Psoas muscle (tissue), 8 donors: ENCODE data around the gene RPP25L. TPM values are rescaled to one million over a fixed set of nuclear protein-coding genes. Genes with fewer than 3 reads are reported as not detected.

Source experiments
- ATAC-seq, 4 donors: fragments of 200-7000 bp; cut with Tn5 transposase; one replicate each; pipeline ENCODE4 v1.9.1; 2020; ENCODE audit warnings: moderate library complexity in 3 of 4, mild to moderate bottlenecking in 2 of 4
- DNase-seq, 2 donors: peaks; one replicate each; pipeline ENCODE4 v3.0.0-alpha.2; 2020
- H3K27ac ChIP-seq: fragments of 200-600 bp; one replicate; pipeline ENCODE4 v1.8.0; 2022
- H3K27me3 ChIP-seq, 3 donors: fragments of 200-600 bp in 1 of 3; one replicate each; pipeline versions ENCODE4 v1.6.1 to v1.8.0; 2013 to 2022; ENCODE audit warnings: low read length in 2 of 3, mild to moderate bottlenecking in 2 of 3, moderate library complexity in 1 of 3; ENCODE audit not compliant: insufficient read depth in 3 of 3
- H3K36me3 ChIP-seq, 2 donors: fragments of 200-600 bp in 1 of 2; one replicate each; pipeline versions ENCODE4 v1.6.1 to v1.8.0; 2013 to 2022; ENCODE audit warnings: low read depth in 1 of 2, mild to moderate bottlenecking in 1 of 2, moderate library complexity in 1 of 2; ENCODE audit not compliant: insufficient read depth in 1 of 2
- H3K4me1 ChIP-seq: fragments of 200-600 bp; one replicate; pipeline ENCODE4 v1.8.0; 2022
- H3K4me3 ChIP-seq: fragments of 200-600 bp; one replicate; pipeline ENCODE4 v1.8.0; 2022; ENCODE audit warnings: mild to moderate bottlenecking
- H3K9me3 ChIP-seq: fragments of 200-600 bp; one replicate; pipeline ENCODE4 v1.8.0; 2022
- WGBS, 3 donors: extraction: QIAGEN DNeasy Blood & Tissue Kit; methylation state at CpG; one replicate each; pipeline versions ENCODE4 v1.1.6 to v1.1.7; 2013; 5-methylcytosine and 5-hydroxymethylcytosine counted together
- intact Hi-C, 2 donors: fragments of 100-400 bp; cut with DNase I; formaldehyde crosslinking; loops; one replicate each; pipeline versions ENCODE4 v1.11.0 to v1.14.2; 2022
- polyA plus RNA-seq, 3 donors: library from polyadenylated mRNA; stranded (reverse); fragments of 200-250 nt; gene quantifications; one replicate each; pipeline ENCODE4 v1.2.3, GENCODE V29; 2013
- total RNA-seq, 4 donors: library from RNA; stranded (reverse); fragmentation: NEBNext Ultra II Directional in 2 of 4; extraction: Animal tissue kit (Norgen Biotek cat#: 25700) in 2 of 4; gene quantifications; one replicate each; pipeline versions ENCODE4 v1.2.1 to v1.2.4, GENCODE V29; 2021 to 2023
- TF ChIP-seq, protein P1 (sequence below): fragments of 200-600 bp; IDR thresholded peaks from one replicate; pipeline ENCODE4 v1.8.0; 2022; ENCODE audit warnings: antibody characterized with exemption
- donor health status: healthy with polysubstance abuse.
- donor health status: DM: no; HTN: no; CAD: no; lungs with moderate emphysema.
- donor health status: Bipolar disorder and iron deficiency.
- donor health status: healthy.
- donor health status: DM: yes; HTN: yes; CAD: no.
- donor health status: DM: no; HTN: no; CAD: no.
- donor health status: DM: no; HTN: no; CAD: no.
- donor health status: DM: yes; HTN: yes; CAD: no.

The RPP25L gene
- total and polyA plus RNA-seq, 7 donors = 58.5 to 124 (median 69.7) TPM

DNA sequence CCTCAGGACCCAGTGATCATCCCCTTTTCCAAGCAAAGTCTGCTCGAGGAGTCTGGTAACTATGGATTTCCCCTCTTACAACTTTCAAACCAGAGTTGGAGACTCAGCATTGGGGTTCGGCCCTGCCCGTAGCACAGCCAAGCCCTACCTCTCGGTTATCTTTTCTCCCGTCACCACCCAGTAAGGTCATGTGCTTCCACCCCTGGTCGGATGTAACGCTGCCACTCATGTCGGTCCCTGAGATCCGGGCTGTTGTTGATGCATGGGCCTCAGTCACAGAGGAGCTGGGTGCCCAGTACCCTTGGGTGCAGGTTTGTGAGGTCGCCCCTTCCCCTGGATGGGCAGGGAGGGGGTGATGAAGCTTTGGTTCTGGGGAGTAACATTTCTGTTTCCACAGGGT is 35.8 kb upstream of the RPP25L start:
- ATAC-seq = no peak
- Histone ChIP-seq H3K4me3 (peak overlapping the region; percentile 74), H3K27ac (peak overlapping the region; percentile 81), H3K36me3 (peaks cover 0 to 34% of the 10 kb centered on the region in 2 donors), H3K4me1 (peaks cover 26% of the 10 kb centered on the region), H3K9me3 (no peaks in the 10 kb centered on the region), H3K27me3 (no peaks in the 10 kb centered on the region)
- intact Hi-C loops = loop anchor here in 1 of 2 donors (5.0 kb wide), 1 partner anchor 55 kb away; no protein-coding TSS in a partner anchor
- TF ChIP-seq, protein P1, sequence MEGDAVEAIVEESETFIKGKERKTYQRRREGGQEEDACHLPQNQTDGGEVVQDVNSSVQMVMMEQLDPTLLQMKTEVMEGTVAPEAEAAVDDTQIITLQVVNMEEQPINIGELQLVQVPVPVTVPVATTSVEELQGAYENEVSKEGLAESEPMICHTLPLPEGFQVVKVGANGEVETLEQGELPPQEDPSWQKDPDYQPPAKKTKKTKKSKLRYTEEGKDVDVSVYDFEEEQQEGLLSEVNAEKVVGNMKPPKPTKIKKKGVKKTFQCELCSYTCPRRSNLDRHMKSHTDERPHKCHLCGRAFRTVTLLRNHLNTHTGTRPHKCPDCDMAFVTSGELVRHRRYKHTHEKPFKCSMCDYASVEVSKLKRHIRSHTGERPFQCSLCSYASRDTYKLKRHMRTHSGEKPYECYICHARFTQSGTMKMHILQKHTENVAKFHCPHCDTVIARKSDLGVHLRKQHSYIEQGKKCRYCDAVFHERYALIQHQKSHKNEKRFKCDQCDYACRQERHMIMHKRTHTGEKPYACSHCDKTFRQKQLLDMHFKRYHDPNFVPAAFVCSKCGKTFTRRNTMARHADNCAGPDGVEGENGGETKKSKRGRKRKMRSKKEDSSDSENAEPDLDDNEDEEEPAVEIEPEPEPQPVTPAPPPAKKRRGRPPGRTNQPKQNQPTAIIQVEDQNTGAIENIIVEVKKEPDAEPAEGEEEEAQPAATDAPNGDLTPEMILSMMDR = no peak
- WGBS, 3 donors = 63 to 76% (median 66%) methylated on average over 10 of the region's 10 CpGs
- DNase-seq = no peak

DNA sequence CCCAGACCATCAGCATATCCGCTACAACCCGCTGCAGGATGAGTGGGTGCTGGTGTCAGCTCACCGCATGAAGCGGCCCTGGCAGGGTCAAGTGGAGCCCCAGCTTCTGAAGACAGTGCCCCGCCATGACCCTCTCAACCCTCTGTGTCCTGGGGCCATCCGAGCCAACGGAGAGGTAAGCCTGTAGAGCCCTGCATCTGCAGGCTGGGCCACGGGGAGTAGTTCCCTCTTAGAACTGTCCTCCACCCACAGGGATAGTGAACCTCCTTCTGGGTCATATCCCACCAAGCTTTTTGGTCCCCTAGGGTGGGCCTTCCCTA is 35.1 kb upstream of the RPP25L start:
- TF ChIP-seq, protein P1 = no peak
- peak overlapping the region; percentile 74 for H3K4me3 ChIP-seq
- ATAC-seq = peak in 1 of 4 donors; percentile 7
- DNase-seq = no peak
- H3K36me3 ChIP-seq = peaks cover 0 to 34% of the 10 kb centered on the region in 2 donors
- no peaks in the 10 kb centered on the region for H3K27me3 ChIP-seq
- peak overlapping the region; percentile 81 for H3K27ac ChIP-seq
- intact Hi-C loops = loop anchor here in 1 of 2 donors (5.0 kb wide), 1 partner anchor 55 kb away; no protein-coding TSS in a partner anchor
- 2 to 7% (median 4%) methylated on average over 8 of the region's 8 CpGs for WGBS, 3 donors
- H3K4me1 ChIP-seq = peaks cover 22% of the 10 kb centered on the region
- no peaks in the 10 kb centered on the region for H3K9me3 ChIP-seq

DNA sequence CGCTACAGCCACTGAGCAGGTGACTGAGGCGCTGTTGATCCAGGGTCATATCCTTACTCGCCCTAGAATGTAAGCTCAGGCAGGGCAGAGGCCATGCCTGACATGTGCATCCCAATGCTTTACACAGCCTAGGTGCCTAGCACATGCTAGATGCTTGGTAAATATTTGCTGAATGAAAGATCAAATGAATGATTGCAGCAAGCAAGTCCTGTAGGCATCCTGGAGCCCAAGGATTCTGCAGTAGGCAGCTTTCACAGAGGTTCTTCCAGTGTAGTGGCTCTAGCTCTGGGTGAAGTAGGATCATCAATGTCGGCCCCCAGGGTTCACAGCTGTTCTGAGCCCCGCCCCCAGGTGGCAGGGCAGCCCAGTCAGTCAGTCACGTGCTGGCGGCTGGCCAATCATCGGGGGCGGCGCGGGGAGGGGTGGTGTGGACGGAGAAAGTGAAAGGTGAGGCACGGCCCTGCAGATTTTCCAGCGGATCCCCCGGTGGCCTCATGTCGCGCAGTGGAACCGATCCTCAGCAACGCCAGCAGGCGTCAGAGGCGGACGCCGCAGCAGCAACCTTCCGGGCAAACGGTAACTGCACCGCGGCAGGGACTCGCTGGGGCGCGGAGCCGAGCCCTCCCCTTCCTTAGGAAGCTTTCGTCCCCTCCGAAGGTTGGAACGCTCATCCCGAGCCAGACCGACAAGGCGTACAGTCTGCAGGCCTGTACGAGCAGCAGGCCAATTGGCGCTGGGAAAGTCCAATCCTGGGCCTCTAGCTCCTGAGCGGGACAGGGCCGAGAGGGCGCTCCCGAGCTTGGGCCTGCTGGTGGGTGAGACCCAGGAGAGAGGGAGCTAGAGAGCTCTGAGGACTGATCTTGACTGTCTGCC is 34.5 kb upstream of the RPP25L start, which contains the start of gene GALT:
Gene GALT, plus strand, starts transcription at position 465 of the 873 bp plus-strand sequence. Its CDS starts 30 bp downstream, at position 495.
- ATAC-seq = peak; percentile 88 to 92 (median 90)
- intact Hi-C loops = loop anchor here in 1 of 2 donors (5.0 kb wide), 1 partner anchor 56 kb away; no protein-coding TSS in a partner anchor
- Histone ChIP-seq H3K4me1 (peaks cover 21% of the 10 kb centered on the region), H3K27ac (peak within 1 kb of the TSS; percentile 81), H3K9me3 (no peaks in the 10 kb centered on the region), H3K36me3 (peaks cover 0 to 34% of the 10 kb centered on the region in 2 donors), H3K27me3 (no peaks in the 10 kb centered on the region), H3K4me3 (peak within 1 kb of the TSS; percentile 74)
- 4 to 6% (median 5%) methylated on average over 37 to 43 of the region's 43 CpGs for WGBS, 3 donors
- TF ChIP-seq, protein P1 = peak; percentile 28
- peak; percentile 97 for DNase-seq

DNA sequence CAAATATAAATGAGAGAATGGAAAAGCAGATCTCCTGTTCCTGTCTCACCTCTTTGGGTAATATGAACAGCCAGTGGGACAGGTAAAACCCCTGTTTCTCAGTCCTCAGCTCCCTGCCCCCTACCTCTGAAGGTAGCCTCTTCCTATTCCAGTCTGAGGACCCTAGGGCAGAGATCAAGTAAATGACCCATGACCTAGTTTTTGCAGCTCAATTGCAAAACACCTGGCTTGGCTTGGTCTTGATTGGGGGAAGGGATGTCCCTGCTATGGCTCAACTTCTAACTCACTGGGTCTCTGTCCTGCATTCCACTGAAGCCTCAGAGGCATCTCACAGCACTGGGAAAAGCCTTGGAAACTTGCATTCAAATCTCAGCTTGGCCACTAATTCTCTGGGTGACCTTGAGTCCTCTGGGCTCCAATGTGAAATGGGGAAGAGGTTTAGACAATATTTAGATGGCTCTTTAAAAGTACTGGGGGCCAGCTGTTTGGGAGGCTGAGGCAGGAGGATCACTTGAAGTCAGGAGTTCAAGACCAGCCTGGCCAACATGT is 32.9 kb upstream of the RPP25L start:
- H3K9me3 ChIP-seq = no peaks in the 10 kb centered on the region
- ATAC-seq (no peak), DNase-seq (no peak)
- intact Hi-C loops = loop anchor here in 1 of 2 donors (5.0 kb wide), 1 partner anchor 57 kb away; no protein-coding TSS in a partner anchor
- no peak overlapping the region for H3K27ac ChIP-seq
- peaks cover 14% of the 10 kb centered on the region for H3K4me1 ChIP-seq
- no peak overlapping the region for H3K4me3 ChIP-seq
- peaks cover 0 to 20% of the 10 kb centered on the region in 2 donors for H3K36me3 ChIP-seq
- TF ChIP-seq, protein P1 = no peak
- no peaks in the 10 kb centered on the region for H3K27me3 ChIP-seq
